ENCODE measurements around the gene TMEM205.

TMEM205 gene

GRCh38 chr19:11304936-11305335, 41.1 kb downstream of the TMEM205 start:
- in situ Hi-C loops (cut with MboI; ENCODE audit: low sequenced_read_pairs): no loop called here

GRCh38 chr19:11300811-11301120, 45.3 kb downstream of the TMEM205 start:
- in situ Hi-C loops (cut with MboI; ENCODE audit: low sequenced_read_pairs): no loop called here

GRCh38 chr19:11299946-11300810, 45.9 kb downstream of the TMEM205 start:
- in situ Hi-C loops (cut with MboI; ENCODE audit: low sequenced_read_pairs): no loop called here

- in situ Hi-C loops (cut with MboI; ENCODE audit: low sequenced_read_pairs): no loop called here
Measured at GRCh38 chr19:11296264-11296663, 49.8 kb downstream of the TMEM205 start.

DNA sequence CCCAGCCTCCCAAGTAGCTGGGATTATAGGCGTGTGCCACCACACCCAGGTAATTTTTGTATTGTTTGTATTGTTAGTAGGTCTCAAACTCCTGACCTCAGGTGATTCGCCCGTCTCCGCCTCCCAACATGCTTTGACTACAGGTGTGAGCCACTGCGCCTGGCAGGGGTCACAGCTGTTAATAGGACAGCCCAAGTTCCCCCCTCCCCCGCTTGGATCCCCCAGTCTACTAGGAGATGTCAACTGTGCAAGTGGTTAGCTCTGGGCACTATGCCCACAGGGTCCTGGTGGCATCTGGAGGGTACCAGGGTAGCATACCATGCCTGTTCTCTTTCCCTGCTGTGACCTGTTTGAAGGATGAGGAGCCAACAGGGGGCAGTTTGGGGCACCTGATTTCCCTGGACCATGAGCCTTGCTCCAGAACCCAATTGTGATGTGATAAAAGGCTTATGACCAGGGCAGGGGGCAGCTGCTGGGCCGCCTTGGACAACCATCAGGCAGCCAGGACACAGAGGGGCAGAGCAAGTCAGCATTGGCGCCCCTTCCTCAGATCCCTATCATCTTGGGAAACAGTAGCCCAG, 50.3 kb downstream of the TMEM205 start, which contains the start of gene TSPAN16:
TSS of gene TSPAN16 (plus strand) at position 496 of the 581 bp plus-strand sequence. CDS start 138 bp downstream, outside the sequence.
- in situ Hi-C loops (cut with MboI; ENCODE audit: low sequenced_read_pairs): no loop called here

DNA sequence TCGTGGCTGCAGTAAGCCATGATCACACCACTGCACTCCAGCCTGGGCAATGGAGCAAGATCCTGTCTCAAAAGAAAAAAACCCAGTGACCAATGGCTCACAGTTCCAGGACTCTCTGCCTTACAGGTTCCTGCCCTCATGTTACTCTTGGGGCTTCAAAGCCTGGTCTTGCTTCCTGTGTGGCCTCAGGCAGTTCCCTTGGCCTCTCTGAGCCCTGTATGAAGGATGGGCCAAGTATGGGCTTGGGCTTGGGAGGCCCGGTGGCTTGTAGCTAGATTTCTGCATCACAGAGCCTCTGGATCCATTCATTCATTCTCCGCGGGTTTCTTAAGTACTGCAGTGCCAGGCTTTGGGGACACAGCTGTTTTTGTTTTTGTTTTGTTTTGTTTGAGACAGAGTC, 50.9 kb downstream of the TMEM205 start:
- in situ Hi-C loops (cut with MboI; ENCODE audit: low sequenced_read_pairs): no loop called here

GRCh38 chr19:11293433-11294389, 52.4 kb downstream of the TMEM205 start:
- in situ Hi-C loops (cut with MboI; ENCODE audit: low sequenced_read_pairs): no loop called here
